ENCODE measurements around the gene SNX25.

Gene SNX25

DNA sequence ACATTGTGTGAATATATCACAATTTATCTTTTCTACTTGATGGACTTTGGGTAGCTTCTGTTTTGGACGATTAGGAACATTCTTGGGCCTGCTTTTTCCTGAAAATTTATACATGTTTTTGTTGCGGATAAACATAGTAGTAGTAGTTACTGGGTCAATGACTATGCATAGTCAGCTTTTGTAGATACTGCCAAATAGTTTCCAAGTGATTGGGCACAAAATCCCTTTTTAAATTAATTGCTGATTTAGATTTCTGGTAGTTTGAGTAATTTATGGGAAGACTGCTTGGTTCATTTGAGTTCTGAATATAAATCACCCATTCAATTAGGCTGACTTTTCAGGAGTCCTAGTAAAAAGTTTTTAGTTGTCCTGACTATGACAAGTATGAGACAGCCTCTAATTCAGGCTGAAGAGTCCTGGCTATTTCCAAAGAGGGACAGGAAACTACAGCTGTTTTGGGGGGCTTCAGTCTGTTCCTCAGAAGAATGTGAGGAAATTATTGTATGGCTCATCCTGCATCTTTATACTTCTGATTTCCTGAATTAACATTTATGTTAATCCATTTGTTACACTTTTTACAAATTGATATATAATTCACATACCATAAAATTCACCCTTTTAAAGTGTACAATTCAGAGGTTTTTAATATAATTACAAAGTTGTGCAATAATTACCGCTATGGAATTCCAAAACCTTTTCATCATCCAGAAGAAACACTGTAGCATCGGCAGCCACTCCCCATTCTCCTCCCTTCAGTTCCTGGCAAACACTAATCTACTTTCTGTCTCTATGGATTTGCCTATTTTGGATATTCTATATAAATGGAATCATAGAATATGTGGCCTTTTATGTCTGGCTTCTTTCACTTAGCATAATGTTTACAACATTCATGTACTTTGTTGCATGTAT lies 172.1 kb downstream of the SNX25 start:
- no peak overlapping the region for H3K27ac ChIP-seq (ENCODE audit: low read depth in 2 of 2, low read length in 2 of 2)
- no peak overlapping the region for H3K4me3 ChIP-seq (ENCODE audit: low read length in 2 of 2)
- no peaks in the 10 kb centered on the region for H3K36me3 ChIP-seq (ENCODE audit: control insufficient read depth in 2 of 2, insufficient read depth in 2 of 2, low read length in 2 of 2)
- no peaks in the 10 kb centered on the region for H3K9me3 ChIP-seq (ENCODE audit: control insufficient read depth in 2 of 2, low read length in 2 of 2)
- no peak overlapping the region for H3K9ac ChIP-seq (ENCODE audit: low read depth in 1 of 2, low read length in 2 of 2)
- peaks cover 3 to 7% of the 10 kb centered on the region in 2 donors for H3K4me1 ChIP-seq (ENCODE audit: control insufficient read depth in 2 of 2, insufficient read depth in 2 of 2, low read length in 2 of 2)
- no peaks in the 10 kb centered on the region for H3K27me3 ChIP-seq (ENCODE audit: control insufficient read depth in 2 of 2, insufficient read depth in 2 of 2, low read length in 2 of 2)

DNA sequence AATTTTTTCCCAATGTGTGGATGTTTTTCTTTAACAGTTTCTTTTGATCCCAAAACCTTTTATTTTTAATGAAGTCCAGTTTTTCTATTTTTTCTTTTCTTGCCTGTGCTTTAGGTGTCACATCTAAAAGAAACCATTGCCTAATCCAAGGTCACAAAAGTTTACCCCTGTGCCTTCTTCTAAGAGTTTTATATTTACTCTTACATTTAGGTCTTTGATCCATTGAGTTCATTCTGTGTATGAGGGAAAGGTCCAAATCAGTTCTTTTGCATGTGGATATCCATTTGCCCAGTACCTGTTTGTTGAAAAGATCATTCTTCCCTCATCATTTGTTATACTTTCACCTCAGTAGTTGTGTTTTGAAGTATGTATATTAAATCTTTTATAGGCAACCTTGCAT lies 173.4 kb downstream of the SNX25 start:
- Histone ChIP-seq H3K4me1 (ENCODE audit: control insufficient read depth in 2 of 2, insufficient read depth in 2 of 2, low read length in 2 of 2) (peaks cover 3 to 7% of the 10 kb centered on the region in 2 donors), H3K27me3 (ENCODE audit: control insufficient read depth in 2 of 2, insufficient read depth in 2 of 2, low read length in 2 of 2) (no peaks in the 10 kb centered on the region), H3K27ac (ENCODE audit: low read depth in 2 of 2, low read length in 2 of 2) (no peak overlapping the region), H3K4me3 (ENCODE audit: low read length in 2 of 2) (no peak overlapping the region), H3K9ac (ENCODE audit: low read depth in 1 of 2, low read length in 2 of 2) (no peak overlapping the region), H3K9me3 (ENCODE audit: control insufficient read depth in 2 of 2, low read length in 2 of 2) (no peaks in the 10 kb centered on the region), H3K36me3 (ENCODE audit: control insufficient read depth in 2 of 2, insufficient read depth in 2 of 2, low read length in 2 of 2) (no peaks in the 10 kb centered on the region)

DNA sequence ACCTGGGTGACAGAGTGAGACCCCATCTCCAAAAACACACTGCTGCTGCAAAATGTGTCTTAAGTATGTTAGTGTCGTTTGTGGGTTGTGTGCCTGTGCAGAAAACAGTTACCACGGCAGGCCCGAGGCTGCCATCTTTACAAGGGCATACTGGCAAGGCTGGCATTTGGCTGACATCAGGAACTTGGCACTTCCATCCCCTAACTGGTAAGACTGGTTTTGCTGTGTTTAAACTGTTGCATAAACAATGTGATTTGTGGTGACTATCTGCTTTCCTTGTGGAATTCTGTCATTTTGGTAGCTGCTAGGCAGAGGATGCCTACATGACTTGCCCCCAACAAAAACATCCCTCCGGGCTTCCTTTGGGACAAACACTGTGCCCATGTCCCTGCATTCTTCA lies 174.1 kb downstream of the SNX25 start:
- H3K4me1 ChIP-seq (ENCODE audit: control insufficient read depth in 2 of 2, insufficient read depth in 2 of 2, low read length in 2 of 2), result peaks cover 3 to 7% of the 10 kb centered on the region in 2 donors
- H3K27ac ChIP-seq (ENCODE audit: low read depth in 2 of 2, low read length in 2 of 2), result no peak overlapping the region
- no peaks in the 10 kb centered on the region for H3K9me3 ChIP-seq (ENCODE audit: control insufficient read depth in 2 of 2, low read length in 2 of 2)
- no peak overlapping the region for H3K4me3 ChIP-seq (ENCODE audit: low read length in 2 of 2)
- no peaks in the 10 kb centered on the region for H3K27me3 ChIP-seq (ENCODE audit: control insufficient read depth in 2 of 2, insufficient read depth in 2 of 2, low read length in 2 of 2)
- no peaks in the 10 kb centered on the region for H3K36me3 ChIP-seq (ENCODE audit: control insufficient read depth in 2 of 2, insufficient read depth in 2 of 2, low read length in 2 of 2)
- no peak overlapping the region for H3K9ac ChIP-seq (ENCODE audit: low read depth in 1 of 2, low read length in 2 of 2)

DNA sequence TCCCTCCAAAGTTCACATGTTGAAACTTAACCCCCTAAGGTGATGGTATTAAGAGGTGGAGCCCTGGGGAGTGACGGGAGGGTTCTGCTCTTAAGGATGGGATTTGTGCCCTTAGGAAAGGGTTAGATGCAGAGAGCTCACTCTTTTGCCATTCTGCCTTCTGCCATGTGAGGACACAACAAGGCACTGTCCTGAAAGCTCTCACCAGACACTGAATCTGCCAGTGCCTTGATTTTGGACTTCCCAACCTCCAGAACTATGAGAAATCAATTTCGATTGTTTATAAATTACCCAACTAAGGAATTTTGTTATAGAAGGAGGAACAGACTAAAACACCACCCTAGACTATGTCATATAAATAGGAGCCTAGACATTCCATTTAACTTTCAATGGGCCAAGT lies 174.7 kb downstream of the SNX25 start:
- Histone ChIP-seq H3K4me1 (ENCODE audit: control insufficient read depth in 2 of 2, insufficient read depth in 2 of 2, low read length in 2 of 2) (peaks cover 3 to 7% of the 10 kb centered on the region in 2 donors), H3K36me3 (ENCODE audit: control insufficient read depth in 2 of 2, insufficient read depth in 2 of 2, low read length in 2 of 2) (no peaks in the 10 kb centered on the region), H3K4me3 (ENCODE audit: low read length in 2 of 2) (no peak overlapping the region), H3K9ac (ENCODE audit: low read depth in 1 of 2, low read length in 2 of 2) (no peak overlapping the region), H3K9me3 (ENCODE audit: control insufficient read depth in 2 of 2, low read length in 2 of 2) (no peaks in the 10 kb centered on the region), H3K27ac (ENCODE audit: low read depth in 2 of 2, low read length in 2 of 2) (no peak overlapping the region), H3K27me3 (ENCODE audit: control insufficient read depth in 2 of 2, insufficient read depth in 2 of 2, low read length in 2 of 2) (no peaks in the 10 kb centered on the region)

DNA sequence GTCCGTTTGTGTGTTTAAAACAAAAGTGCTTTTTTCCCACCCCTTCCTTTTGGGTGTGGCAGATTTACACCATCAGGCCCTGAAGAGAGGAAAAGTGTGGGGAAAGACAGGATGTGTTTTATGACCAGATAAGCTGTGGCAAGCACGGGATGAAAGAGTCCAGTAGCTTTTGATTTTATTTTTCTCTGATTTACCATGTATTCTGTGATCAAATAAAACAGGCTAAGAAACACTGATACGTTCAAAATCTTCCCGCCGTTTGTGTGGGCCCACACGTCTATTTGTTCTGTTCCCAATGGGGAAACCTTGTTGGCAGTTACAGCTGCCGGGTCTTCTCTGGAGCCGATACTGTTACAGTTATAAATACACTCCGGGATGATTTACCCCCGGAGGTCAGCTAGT lies 175.5 kb downstream of the SNX25 start:
- no peak overlapping the region for H3K9ac ChIP-seq (ENCODE audit: low read depth in 1 of 2, low read length in 2 of 2)
- H3K4me1 ChIP-seq (ENCODE audit: control insufficient read depth in 2 of 2, insufficient read depth in 2 of 2, low read length in 2 of 2), result peaks cover 3 to 7% of the 10 kb centered on the region in 2 donors
- no peaks in the 10 kb centered on the region for H3K36me3 ChIP-seq (ENCODE audit: control insufficient read depth in 2 of 2, insufficient read depth in 2 of 2, low read length in 2 of 2)
- no peaks in the 10 kb centered on the region for H3K9me3 ChIP-seq (ENCODE audit: control insufficient read depth in 2 of 2, low read length in 2 of 2)
- H3K4me3 ChIP-seq (ENCODE audit: low read length in 2 of 2), result no peak overlapping the region
- no peaks in the 10 kb centered on the region for H3K27me3 ChIP-seq (ENCODE audit: control insufficient read depth in 2 of 2, insufficient read depth in 2 of 2, low read length in 2 of 2)
- no peak overlapping the region for H3K27ac ChIP-seq (ENCODE audit: low read depth in 2 of 2, low read length in 2 of 2)

DNA sequence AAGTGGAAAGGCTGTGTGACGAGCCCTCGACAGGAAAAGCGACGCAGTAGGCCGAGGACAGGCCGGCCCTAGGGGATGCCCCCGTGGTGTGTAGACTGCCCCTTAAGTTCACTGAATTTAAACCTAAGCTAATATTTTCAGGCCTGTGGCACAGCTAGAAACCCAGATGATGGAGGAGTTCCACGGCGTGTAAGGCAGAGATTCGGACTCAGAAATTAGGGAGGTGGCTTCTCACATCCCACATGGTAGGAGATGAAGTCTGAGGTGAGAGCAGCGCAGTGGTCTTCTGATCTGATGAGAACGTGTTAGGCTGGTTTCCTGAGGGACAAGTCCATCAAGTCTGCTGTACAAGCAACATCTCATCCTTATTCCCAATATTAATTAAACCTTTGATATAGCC lies 178.6 kb downstream of the SNX25 start:
- no peak overlapping the region for H3K4me3 ChIP-seq (ENCODE audit: low read length in 2 of 2)

DNA sequence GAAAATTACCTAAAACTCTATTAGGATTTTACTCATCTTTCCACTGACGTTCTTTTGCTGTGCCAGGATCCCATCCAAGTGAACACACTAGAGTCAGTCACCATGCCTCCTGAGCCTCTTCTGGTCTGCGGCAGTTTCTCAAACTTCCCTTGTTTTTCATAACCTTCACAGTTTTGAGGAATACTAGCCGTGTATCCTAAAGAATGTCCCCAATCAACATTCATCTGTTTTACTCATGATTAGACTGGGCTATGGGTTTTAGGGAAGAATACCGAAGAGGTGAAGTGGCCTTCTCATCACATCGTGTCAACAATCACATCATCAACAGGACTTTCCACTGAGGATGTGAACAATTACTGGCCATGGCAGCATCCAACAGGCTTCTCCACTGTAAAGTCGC lies 181.5 kb downstream of the SNX25 start:
- no peak overlapping the region for H3K27ac ChIP-seq (ENCODE audit: low read depth in 2 of 2, low read length in 2 of 2)
- no peaks in the 10 kb centered on the region for H3K27me3 ChIP-seq (ENCODE audit: control insufficient read depth in 2 of 2, insufficient read depth in 2 of 2, low read length in 2 of 2)
- H3K9me3 ChIP-seq (ENCODE audit: control insufficient read depth in 2 of 2, low read length in 2 of 2), result no peaks in the 10 kb centered on the region
- no peak overlapping the region for H3K4me3 ChIP-seq (ENCODE audit: low read length in 2 of 2)
- no peaks in the 10 kb centered on the region for H3K36me3 ChIP-seq (ENCODE audit: control insufficient read depth in 2 of 2, insufficient read depth in 2 of 2, low read length in 2 of 2)
- no peaks in the 10 kb centered on the region for H3K4me1 ChIP-seq (ENCODE audit: control insufficient read depth in 2 of 2, insufficient read depth in 2 of 2, low read length in 2 of 2)
- no peak overlapping the region for H3K9ac ChIP-seq (ENCODE audit: low read depth in 1 of 2, low read length in 2 of 2)

More for the DNA sequence above, 178.6 kb downstream of the SNX25 start:
- H3K9ac ChIP-seq (ENCODE audit: low read depth in 1 of 2, low read length in 2 of 2), result no peak overlapping the region
- H3K4me1 ChIP-seq (ENCODE audit: control insufficient read depth in 2 of 2, insufficient read depth in 2 of 2, low read length in 2 of 2), result peaks cover 3 to 7% of the 10 kb centered on the region in 2 donors
- H3K9me3 ChIP-seq (ENCODE audit: control insufficient read depth in 2 of 2, low read length in 2 of 2), result no peaks in the 10 kb centered on the region
- no peak overlapping the region for H3K27ac ChIP-seq (ENCODE audit: low read depth in 2 of 2, low read length in 2 of 2)
- no peaks in the 10 kb centered on the region for H3K36me3 ChIP-seq (ENCODE audit: control insufficient read depth in 2 of 2, insufficient read depth in 2 of 2, low read length in 2 of 2)
- H3K27me3 ChIP-seq (ENCODE audit: control insufficient read depth in 2 of 2, insufficient read depth in 2 of 2, low read length in 2 of 2), result no peaks in the 10 kb centered on the region

DNA sequence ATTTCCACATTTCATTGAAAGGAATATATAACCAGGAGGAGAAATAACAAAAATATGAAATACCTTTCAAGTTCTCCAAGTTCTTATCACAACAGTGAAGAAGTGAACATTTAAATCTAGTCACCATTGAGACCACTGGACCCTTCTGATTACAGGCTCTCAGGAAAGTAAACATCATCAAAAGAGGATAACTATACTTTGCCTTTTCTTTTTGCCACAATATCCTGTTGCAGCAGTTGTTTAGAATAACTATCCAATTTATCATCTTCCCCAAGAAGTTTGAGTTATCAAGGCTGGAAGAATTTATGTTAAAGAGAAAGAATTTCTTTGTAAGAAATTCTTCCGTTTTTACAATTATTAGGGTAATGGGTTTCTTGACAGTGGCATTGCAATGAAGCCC lies 182.8 kb downstream of the SNX25 start:
- H3K4me3 ChIP-seq (ENCODE audit: low read length in 2 of 2), result no peak overlapping the region
- no peaks in the 10 kb centered on the region for H3K36me3 ChIP-seq (ENCODE audit: control insufficient read depth in 2 of 2, insufficient read depth in 2 of 2, low read length in 2 of 2)
- no peak overlapping the region for H3K27ac ChIP-seq (ENCODE audit: low read depth in 2 of 2, low read length in 2 of 2)
- H3K4me1 ChIP-seq (ENCODE audit: control insufficient read depth in 2 of 2, insufficient read depth in 2 of 2, low read length in 2 of 2), result peaks cover 0 to 2% of the 10 kb centered on the region in 2 donors
- H3K9me3 ChIP-seq (ENCODE audit: control insufficient read depth in 2 of 2, low read length in 2 of 2), result no peaks in the 10 kb centered on the region
- H3K27me3 ChIP-seq (ENCODE audit: control insufficient read depth in 2 of 2, insufficient read depth in 2 of 2, low read length in 2 of 2), result no peaks in the 10 kb centered on the region
- H3K9ac ChIP-seq (ENCODE audit: low read depth in 1 of 2, low read length in 2 of 2), result no peak overlapping the region

DNA sequence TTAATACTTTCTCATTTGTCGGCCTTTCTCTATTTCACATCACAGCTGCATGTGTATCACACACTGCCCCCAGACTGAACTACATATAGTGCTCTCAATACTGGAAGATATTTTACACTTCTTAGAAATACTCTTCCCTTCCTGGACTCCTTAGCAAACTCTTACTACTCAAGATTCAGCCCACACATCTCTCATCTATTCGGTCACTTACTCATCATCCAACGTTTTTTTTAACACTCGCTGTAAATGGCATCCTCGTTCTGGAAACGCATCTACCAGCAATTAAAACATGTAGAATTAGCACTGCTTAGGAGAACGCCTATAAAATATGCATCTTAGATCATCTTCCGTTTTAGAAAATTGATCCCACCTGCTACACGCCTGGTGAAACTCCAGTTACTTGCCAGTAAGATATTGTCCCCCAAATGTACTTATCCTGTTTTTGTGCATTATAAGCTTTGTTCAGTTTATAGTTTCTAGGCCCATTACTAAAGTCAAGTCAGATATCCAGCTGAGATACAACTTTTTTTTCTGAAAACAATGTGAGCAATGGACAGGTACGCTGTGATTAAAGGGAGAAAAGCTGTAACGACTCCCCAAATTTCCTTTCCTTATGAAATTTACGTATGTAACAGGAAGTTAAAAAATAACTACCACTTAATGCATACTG lies 185.3 kb downstream of the SNX25 start:
- Histone ChIP-seq H3K4me3 (ENCODE audit: low read length in 2 of 2) (peak overlapping the region; percentile 76 to 82), H3K9me3 (ENCODE audit: control insufficient read depth in 2 of 2, low read length in 2 of 2) (no peaks in the 10 kb centered on the region), H3K27ac (ENCODE audit: low read depth in 2 of 2, low read length in 2 of 2) (no peak overlapping the region), H3K36me3 (ENCODE audit: control insufficient read depth in 2 of 2, insufficient read depth in 2 of 2, low read length in 2 of 2) (peaks cover 0 to 2% of the 10 kb centered on the region in 2 donors), H3K27me3 (ENCODE audit: control insufficient read depth in 2 of 2, insufficient read depth in 2 of 2, low read length in 2 of 2) (no peaks in the 10 kb centered on the region), H3K4me1 (ENCODE audit: control insufficient read depth in 2 of 2, insufficient read depth in 2 of 2, low read length in 2 of 2) (peaks cover 6 to 8% of the 10 kb centered on the region in 2 donors), H3K9ac (ENCODE audit: low read depth in 1 of 2, low read length in 2 of 2) (peak overlapping the region in 1 of 2 donors; percentile 97)

DNA sequence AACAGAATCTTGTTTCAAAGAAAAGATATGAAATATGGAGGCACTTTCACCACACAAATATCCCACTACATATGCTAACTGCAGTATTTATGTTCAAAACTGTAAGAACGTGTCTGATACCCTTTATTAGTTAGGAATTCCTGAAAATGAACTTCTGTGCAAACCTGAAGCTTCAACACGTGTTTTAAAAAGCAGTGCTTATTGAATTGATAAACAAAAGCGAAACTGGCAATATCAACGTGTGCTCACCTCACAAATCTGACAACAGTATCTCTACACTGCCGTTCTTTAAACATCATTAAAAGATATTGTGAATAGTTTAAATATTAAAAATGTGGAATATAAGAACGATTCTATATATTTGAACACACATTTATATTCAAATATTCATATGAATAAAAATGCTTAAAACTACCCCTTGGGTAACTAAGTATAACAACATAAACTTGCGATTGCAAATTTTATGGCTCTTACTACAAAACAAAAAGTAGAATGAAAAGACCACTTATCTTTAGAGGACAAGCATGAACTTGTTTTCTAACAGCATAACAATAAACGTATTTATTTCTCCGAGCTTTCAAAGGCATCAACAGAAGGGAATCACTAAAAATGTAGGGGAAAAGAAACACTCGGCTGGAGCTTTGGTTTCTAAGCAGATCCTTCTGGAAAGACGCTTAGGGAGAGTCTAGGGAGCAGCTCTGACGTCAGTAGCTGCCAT lies 186.0 kb downstream of the SNX25 start, which contains the start of gene LRP2BP:
Gene LRP2BP (minus strand): TSS at position 687 of the 718 bp plus-strand sequence. CDS start 17,738 bp downstream, outside the sequence.
- peak within 1 kb of the TSS; percentile 99 to 100 for H3K27ac ChIP-seq (ENCODE audit: low read depth in 2 of 2, low read length in 2 of 2)
- peaks cover 2 to 7% of the 10 kb centered on the region in 2 donors for H3K36me3 ChIP-seq (ENCODE audit: control insufficient read depth in 2 of 2, insufficient read depth in 2 of 2, low read length in 2 of 2)
- H3K4me1 ChIP-seq (ENCODE audit: control insufficient read depth in 2 of 2, insufficient read depth in 2 of 2, low read length in 2 of 2), result peaks cover 8 to 10% of the 10 kb centered on the region in 2 donors
- no peaks in the 10 kb centered on the region for H3K9me3 ChIP-seq (ENCODE audit: control insufficient read depth in 2 of 2, low read length in 2 of 2)
- H3K27me3 ChIP-seq (ENCODE audit: control insufficient read depth in 2 of 2, insufficient read depth in 2 of 2, low read length in 2 of 2), result no peaks in the 10 kb centered on the region
- peak within 1 kb of the TSS; percentile 82 to 86 for H3K4me3 ChIP-seq (ENCODE audit: low read length in 2 of 2)
- peak within 1 kb of the TSS; percentile 83 to 97 for H3K9ac ChIP-seq (ENCODE audit: low read depth in 1 of 2, low read length in 2 of 2)
